ENCODE data around the gene TNIK. TPM values are rescaled to one million over a fixed set of nuclear protein-coding genes. Genes with fewer than 3 reads are reported as not detected.
"Not testable (repeated sequence)": the region's sequence is repeated elsewhere in the genome, so short reads cannot be mapped to it uniquely, and the experiment has no call there.

Gene TNIK
- total RNA-seq, 1 experiment from 2014 or later, result 19.1 TPM

DNA sequence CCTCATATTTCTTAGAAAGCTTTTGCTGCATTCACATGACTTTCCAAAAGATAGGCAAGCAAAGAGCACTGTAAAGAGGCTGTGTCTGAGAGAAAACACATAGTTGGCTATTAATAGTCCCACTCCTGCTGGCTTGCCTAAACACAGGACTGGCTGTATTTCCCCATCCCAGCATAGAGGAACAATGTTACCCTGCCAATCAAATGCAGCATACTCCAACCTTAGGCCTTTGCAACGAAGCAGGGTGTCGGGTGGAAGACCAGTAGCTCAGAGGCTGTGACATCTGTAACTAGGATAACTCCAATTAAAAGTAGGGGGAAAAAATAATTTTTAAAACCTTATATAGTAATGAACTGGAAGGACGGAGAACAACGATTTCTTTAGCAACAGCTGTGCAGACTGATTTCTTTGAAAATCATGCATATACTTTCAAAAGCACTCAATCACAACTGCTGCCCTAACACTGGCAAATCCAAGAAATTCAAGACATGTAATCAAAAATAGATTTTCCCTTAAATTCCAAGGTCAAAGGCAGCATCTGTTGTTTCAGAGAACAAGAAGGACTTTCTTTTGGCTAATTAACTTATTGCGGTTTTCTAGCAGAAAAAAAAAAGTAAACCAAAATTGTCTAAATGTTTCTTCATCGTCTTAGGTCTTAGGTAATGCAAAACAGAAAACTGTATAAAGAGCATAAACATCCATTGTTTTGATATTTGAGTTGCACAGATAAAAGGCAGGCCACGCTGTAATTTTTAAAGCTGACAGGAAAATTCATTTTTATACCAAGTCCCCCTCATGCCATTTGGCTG lies 139.3 kb downstream of the TNIK start:
- in situ Hi-C loops (cut with HindIII; ENCODE audit: low pct_unique_long_range_greater_than_20kb, low sequenced_read_pairs), result no loop called here
- no peak for DNase-seq (ENCODE audit: low read depth)

DNA sequence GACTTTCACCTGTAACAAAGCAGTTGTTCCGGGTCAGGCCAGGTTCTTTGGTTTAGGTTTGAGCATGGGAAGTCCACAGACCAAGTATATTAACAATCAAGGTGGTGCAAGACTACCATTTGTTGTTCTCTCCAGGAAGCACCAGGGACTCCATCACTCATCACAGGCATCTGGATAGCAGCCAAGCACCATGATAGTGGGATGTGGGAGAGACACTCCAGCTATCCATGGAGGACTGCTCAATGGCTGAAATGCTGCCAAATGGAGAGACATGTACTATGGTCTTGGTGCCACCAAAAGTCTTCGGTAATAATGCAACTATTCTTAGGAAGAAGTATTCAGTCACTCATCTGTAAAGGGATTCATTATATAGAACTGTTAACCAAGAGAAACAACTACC lies 143.0 kb downstream of the TNIK start:
- in situ Hi-C loops (cut with HindIII; ENCODE audit: low pct_unique_long_range_greater_than_20kb, low sequenced_read_pairs), result no loop called here

DNA sequence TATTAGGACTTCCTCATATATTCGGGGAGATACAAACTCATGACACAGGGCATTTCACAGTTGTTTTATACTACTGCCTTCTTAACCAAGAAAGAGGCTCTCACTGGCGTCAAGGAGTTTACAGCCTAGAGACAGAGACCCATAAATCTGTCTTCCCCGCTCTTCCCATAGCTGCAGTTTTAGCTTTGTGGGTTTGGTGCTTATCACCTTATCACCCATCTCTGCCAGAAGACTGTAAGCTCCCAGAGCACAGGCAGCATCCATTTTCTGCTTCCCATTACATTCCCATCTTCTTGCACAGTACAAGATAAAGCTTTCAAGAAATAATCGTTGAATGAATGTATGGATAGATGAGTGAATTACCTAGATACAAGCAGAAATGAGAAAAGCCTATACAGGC lies 144.3 kb downstream of the TNIK start:
- DNase-seq (ENCODE audit: low read depth), result no peak
- in situ Hi-C loops (cut with HindIII; ENCODE audit: low pct_unique_long_range_greater_than_20kb, low sequenced_read_pairs), result no loop called here

More for the DNA sequence above, 143.0 kb downstream of the TNIK start:
- peak; percentile 43 for DNase-seq (ENCODE audit: low read depth)

DNA sequence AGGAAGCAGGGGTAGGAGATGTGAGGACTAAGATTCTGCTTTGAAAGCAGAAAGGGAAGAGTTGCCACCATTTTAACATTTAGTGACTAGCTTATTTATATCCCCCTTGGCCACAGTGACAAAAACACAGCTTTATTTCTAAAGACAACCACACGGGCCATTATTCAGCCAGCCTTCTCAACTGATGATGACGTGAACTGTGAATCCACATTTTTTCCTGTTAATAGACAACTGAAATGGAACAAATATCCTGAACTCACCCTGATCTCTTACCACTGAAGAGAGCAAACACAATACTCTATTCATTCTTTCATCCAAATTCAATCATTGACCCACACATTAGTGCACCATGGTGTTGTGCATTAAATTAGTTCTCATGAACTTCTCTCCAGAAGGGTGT lies 145.1 kb downstream of the TNIK start:
- peak; percentile 100 for DNase-seq (ENCODE audit: low read depth)
- in situ Hi-C loops (cut with HindIII; ENCODE audit: low pct_unique_long_range_greater_than_20kb, low sequenced_read_pairs), result no loop called here

DNA sequence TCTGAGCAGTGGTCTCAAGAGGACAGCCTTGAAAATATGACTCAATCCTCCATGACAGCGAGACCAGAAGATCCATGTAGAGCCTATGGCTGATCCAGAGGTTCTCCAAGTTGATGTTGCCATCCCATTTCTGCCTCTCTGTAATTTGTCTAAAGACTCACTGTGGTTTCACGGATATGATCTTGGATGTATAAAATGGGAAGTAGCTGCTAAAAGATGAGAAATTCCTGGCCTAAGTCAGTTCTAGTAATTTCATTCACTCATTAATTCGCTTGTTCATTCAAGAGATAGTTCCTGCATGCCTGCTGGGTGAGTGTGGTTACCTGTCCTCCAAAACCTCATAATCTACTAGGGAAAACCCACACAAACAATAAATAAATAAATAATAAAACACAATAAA lies 145.9 kb downstream of the TNIK start:
- in situ Hi-C loops (cut with HindIII; ENCODE audit: low pct_unique_long_range_greater_than_20kb, low sequenced_read_pairs), result no loop called here
- DNase-seq (ENCODE audit: low read depth), result peak; percentile 88

DNA sequence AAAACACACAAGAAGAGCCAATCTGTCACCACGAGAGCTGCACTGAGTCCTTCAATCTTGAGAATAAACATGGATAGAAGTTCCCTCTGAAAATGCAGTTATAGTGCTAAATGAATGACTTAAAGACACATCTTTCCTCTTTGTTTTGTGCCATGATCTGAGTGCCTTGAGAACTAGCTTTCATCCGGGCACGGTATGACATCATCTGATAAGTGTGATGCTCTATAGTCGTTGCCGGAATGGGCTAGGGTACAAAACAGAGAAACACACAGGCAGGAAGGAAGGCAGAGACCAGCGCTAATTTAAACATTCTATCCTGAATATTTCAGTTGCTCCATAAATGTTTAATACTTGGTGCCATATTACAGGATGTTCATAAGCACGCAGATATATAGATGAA lies 146.5 kb downstream of the TNIK start:
- DNase-seq (ENCODE audit: low read depth), result no peak
- in situ Hi-C loops (cut with HindIII; ENCODE audit: low pct_unique_long_range_greater_than_20kb, low sequenced_read_pairs), result no loop called here

DNA sequence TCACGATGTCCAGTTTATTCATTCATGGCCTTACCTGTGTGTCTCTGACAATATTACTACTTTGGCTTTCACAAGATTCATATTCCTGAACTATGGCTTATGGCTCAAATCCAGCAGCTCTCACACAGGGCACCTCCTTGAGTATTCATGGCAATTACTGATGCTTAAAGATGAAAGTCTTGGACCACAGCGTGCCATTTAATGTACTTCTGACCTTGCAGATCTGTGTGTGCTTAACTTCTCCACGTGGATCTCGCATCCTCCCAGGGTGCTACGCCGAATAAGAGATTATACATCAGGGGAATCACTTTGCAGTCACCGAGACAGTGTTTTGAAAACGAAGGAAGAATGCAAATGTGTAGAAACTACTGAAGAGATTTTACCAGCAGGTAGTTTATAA lies 147.5 kb downstream of the TNIK start:
- in situ Hi-C loops (cut with HindIII; ENCODE audit: low pct_unique_long_range_greater_than_20kb, low sequenced_read_pairs), result no loop called here
- DNase-seq (ENCODE audit: low read depth), result no peak

DNA sequence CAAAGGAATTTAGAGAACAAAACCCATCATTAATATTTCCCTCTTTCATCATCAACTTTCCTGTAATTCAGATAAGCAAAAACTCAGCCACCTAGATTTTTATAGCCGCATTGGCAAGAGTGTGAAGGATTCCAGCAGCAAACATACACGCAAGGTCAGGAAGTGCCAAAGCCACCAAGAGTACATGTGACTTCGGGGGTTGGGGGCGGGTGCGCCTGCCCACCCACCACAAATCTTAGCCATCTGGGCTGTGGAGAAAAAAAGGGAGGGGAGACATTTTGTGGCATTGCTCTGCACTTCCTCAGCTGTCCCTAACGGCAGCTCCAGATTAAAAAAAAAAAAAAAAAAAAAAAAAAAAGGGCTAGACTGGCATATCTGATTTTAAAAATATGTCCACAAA lies 148.4 kb downstream of the TNIK start:
- DNase-seq (ENCODE audit: low read depth), result no peak
- in situ Hi-C loops (cut with HindIII; ENCODE audit: low pct_unique_long_range_greater_than_20kb, low sequenced_read_pairs), result no loop called here

DNA sequence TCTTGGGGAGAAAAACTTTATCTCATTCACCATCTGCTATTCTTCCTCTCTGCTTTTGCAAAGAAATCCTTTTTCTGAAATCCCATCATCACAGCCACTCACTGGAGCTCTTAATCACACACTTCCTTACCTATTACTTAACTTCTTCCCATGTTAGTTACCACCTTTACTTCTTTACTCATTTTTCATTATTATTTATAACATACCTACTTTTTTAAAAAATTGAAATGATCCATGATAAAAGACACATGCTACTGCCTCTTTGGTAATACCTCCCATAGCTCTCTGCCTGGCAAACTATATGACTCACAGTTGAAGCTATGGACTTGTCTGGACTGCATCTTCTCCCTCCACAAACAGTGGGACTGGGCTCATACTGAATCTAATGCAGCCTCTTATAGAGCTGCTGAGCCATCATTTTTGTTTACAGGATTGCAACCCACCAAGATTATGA lies 150.3 kb downstream of the TNIK start:
- peak; percentile 49 for DNase-seq (ENCODE audit: low read depth)
- in situ Hi-C loops (cut with HindIII; ENCODE audit: low pct_unique_long_range_greater_than_20kb, low sequenced_read_pairs), result no loop called here

DNA sequence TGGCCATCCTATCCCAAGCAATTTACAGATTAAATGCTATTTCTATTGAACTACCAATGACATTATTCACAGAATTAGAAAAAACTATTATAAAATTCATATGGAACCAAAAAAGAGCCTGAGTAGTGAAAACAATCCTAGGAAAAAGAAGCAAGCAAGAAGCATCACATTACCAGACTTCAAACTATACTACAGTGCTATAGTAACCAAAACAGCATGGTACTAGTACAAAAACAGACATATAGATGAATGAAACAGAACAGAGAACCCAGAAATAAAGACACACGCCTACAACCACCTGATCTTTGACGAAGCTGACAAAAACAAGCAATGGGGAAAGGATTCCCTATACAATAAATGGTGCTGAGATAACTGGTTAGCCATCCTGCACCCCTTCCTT lies 152.2 kb downstream of the TNIK start:
- in situ Hi-C loops (cut with HindIII; ENCODE audit: low pct_unique_long_range_greater_than_20kb, low sequenced_read_pairs), result no loop called here
- no peak for DNase-seq (ENCODE audit: low read depth)

DNA sequence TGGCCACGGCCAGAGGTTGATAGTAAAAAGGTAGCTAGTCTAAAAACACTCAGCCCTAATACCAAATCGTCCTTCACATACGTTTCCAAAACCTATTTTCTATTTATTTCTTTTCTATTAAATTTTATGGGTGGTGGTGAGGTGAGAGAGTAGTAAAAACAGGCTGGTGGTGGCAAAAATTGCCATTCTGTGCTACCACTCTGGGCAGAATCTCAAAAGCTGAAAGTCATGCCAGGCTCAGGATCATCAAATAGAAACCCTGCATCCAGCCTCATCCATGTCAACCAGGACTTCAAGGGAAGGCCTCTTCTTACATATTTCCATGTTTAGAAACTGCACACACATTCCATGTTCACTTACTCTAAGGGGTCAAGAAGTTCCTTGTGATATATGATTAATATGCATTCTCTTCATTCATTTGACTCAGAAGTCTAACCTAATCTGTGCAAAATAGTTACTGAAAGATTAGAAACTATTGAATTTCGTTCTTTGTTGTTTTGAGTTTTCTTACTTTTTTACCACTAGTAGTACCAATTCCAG lies 153.1 kb downstream of the TNIK start:
- no peak for DNase-seq (ENCODE audit: low read depth)
- in situ Hi-C loops (cut with HindIII; ENCODE audit: low pct_unique_long_range_greater_than_20kb, low sequenced_read_pairs), result no loop called here

DNA sequence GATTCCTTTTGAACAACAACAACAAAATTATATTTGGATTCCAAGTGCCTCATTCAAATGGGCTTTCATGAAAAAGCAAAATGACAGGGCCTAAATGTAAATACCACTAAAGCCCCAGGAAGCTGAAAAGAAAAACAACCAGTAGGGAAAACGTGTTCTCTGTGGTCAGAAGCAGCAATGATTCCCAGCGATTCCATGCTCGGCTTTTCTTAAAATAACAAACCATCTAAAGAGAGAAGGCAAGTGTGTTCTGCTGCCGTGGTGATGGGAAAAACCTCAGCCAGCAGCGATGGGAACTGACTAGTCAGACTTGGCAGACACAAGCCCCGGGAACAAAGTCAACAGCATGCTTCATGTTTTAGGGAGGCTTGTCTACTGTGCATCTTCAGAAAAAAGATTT lies 153.6 kb downstream of the TNIK start:
- in situ Hi-C loops (cut with HindIII; ENCODE audit: low pct_unique_long_range_greater_than_20kb, low sequenced_read_pairs), result no loop called here
- DNase-seq (ENCODE audit: low read depth), result peak; percentile 99

DNA sequence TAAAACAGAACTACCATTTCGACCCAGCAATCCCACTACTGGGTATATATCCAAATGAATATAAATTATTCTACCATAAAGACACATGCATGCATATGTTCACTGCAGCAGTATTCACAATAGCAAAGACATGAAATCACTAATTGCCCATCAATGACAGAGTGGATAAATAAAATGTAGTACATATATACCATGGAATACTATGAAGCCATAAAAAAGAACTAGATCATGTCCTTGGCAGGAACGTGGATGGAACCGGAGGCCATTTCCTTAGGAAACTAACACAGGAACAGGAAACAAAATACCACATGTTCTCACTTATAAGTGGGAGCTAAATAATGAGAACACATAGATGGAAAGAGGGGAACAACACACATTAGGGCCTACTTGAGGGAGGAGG lies 154.4 kb downstream of the TNIK start:
- DNase-seq (ENCODE audit: low read depth); in situ Hi-C loops (cut with HindIII; ENCODE audit: low pct_unique_long_range_greater_than_20kb, low sequenced_read_pairs): not testable (repeated sequence)

DNA sequence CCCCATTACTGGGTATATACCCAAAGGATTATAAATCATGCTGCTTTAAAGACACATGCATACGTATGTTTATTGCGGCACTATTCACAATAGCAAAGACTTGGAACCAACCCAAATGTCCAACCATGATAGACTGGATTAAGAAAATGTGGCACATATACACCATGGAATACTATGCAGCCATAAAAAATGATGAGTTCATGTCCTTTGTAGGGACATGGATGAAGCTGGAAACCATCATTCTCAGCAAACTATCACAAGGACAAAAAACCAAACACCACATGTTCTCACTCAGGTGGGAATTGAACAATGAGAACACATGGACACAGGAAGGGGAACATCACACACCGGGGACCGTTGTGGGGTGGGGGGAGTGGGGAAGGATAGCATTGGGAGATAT lies 155.7 kb downstream of the TNIK start:
- DNase-seq (ENCODE audit: low read depth); in situ Hi-C loops (cut with HindIII; ENCODE audit: low pct_unique_long_range_greater_than_20kb, low sequenced_read_pairs): not testable (repeated sequence)

DNA sequence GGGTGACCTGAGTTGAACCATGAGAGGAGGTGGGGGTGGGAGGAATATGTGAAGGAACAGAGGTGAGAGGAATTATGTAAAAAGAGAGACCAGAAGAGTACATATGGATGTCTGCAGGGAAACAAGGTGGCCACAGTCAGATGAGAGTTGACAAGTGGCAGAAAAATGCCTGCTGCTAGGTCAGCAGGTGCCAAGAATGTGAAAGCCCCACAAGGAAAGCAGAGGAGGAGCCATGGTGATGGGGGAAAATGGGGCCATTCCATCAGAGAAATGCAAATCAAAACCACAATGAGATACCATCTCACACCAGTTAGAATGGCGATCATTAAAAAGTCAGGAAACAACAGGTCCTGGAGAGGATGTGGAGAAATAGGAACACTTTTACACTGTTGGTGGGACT lies 156.2 kb downstream of the TNIK start:
- DNase-seq (ENCODE audit: low read depth); in situ Hi-C loops (cut with HindIII; ENCODE audit: low pct_unique_long_range_greater_than_20kb, low sequenced_read_pairs): not testable (repeated sequence)

DNA sequence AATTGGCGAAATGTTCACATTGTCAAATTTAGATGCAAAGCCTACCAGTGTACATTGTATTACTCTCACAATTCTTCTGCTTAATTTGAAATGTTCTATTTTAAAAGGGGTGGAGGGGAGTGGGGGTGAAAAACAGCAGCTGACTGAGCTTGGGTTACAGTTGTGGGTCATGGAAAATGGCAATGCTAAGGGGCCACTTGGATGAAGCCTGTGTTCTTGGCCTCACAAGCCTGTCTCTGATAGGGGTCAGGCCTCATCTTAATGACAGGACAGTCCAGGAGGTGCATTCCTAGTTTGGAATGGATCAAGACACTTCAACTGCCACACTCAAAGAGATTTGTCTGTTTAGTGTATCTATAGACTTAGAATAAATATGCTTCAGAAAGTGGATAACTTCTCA lies 158.2 kb downstream of the TNIK start:
- in situ Hi-C loops (cut with HindIII; ENCODE audit: low pct_unique_long_range_greater_than_20kb, low sequenced_read_pairs), result no loop called here
- no peak for DNase-seq (ENCODE audit: low read depth)

DNA sequence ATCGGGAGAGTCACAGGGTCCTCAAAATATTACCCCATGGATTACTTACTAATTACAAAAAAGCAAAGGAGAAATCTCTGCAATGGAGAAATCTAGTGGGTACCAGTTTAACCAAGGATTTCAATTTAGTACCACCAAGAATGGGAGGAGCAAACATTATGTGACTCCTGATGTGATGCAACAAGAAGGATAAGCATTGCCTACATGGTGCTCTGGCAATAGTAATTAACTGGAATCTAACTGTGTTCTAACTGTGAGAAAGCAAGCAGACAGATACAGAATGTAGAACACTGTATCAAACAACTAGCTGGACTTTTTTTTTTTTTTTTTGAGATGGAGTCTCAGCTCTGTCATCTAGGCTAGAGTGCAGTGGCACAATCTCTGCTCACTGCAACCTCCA lies 159.2 kb downstream of the TNIK start:
- in situ Hi-C loops (cut with HindIII; ENCODE audit: low pct_unique_long_range_greater_than_20kb, low sequenced_read_pairs), result no loop called here
- no peak for DNase-seq (ENCODE audit: low read depth)

DNA sequence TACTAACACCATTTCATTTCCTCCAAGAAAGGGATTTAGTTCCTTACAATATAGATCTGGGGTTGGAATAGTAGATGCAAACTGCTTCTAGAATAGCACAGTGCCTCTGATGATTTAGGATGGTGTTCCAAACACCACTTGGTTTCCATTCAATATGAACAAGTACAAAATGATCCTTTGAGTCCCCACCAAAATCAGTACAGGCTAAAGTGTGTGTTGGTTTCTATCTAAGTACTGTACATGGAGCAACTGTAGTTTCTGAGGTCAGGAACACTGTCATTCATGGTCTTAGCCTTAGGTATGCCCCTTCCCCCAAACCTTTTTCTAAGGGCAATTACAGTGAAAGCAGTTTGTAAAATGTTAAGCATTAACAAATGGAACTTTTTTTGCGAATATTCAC lies 162.3 kb downstream of the TNIK start:
- DNase-seq (ENCODE audit: low read depth), result no peak
- in situ Hi-C loops (cut with HindIII; ENCODE audit: low pct_unique_long_range_greater_than_20kb, low sequenced_read_pairs), result no loop called here

DNA sequence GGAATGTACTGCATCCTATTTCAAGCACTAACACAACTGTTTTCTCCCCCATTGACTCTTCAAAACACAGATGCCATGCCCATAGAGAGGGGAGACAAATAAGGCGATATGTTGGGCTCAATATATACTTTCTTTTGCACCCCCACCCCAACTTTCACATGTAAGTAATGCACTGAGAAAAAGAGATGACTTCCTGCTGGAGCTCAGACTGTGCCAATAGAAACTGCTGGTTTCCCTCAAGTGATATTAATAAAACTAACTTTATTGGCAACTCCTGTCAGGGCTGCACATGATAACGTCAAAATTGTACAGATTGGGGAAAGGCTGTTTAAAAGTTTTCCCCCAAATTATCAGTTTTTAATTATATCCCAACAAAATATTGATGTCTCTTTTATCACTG lies 163.0 kb downstream of the TNIK start:
- in situ Hi-C loops (cut with HindIII; ENCODE audit: low pct_unique_long_range_greater_than_20kb, low sequenced_read_pairs), result no loop called here

More for the DNA sequence above, 163.0 kb downstream of the TNIK start:
- no peak for DNase-seq (ENCODE audit: low read depth)
